ENCODE measurements around the gene ZNF154.

DNA sequence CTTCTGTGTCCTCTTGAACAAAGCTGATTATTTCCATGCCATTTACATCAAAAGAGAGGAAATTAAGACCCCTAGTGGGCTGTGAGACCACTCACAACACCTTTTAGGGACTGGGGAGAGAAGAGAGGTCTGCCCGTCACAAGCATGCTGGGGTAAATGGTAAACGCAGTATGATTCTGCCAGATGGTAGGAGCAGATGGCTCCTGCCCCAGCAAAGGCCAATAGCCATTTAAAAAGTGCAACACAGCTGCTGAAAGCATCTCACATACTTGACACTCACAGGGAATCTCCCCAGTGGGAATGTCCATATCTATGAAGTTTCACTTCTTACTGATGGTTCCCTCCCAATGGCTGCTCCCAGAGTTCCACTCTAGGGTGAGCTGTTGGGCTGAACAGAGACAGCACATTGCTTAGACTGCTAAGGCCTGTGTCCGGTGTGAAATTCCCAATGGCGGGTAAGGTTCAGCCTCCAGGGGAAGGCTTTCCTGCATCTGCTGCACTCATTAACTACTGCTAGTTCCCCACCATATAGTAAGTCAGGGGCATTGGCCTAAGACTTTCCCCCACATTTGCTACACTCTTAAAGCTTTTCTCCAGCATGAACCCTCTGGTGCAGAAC, 11.0 kb upstream of the ZNF154 start:
- TF ChIP-seq EZH2 (IDR thresholded peaks at IDR 0.05; ENCODE audit: insufficient read depth, poor library complexity, severe bottlenecking) (no peak), EZH2phosphoT487 (IDR thresholded peaks at IDR 0.05; ENCODE audit: insufficient read depth, low read depth) (no peak)

Measured in GM23248 (cell line).